B cell (primary cell): ENCODE results near the gene EIF3B.

Experiments
- CTCF ChIP-seq: fragments of 200-600 bp; IDR thresholded peaks from one replicate; pipeline ENCODE4 v1.8.0; 2022; ENCODE audit warnings: antibody characterized with exemption, mild to moderate bottlenecking
- EZH2 ChIP-seq: IDR thresholded peaks from 2 replicates; pipeline ENCODE4 v1.6.1; 2012; ENCODE audit warnings: borderline replicate concordance, low read depth, mild to moderate bottlenecking, moderate library complexity, low read length; ENCODE audit not compliant: insufficient read depth, poor library complexity, severe bottlenecking

DNA sequence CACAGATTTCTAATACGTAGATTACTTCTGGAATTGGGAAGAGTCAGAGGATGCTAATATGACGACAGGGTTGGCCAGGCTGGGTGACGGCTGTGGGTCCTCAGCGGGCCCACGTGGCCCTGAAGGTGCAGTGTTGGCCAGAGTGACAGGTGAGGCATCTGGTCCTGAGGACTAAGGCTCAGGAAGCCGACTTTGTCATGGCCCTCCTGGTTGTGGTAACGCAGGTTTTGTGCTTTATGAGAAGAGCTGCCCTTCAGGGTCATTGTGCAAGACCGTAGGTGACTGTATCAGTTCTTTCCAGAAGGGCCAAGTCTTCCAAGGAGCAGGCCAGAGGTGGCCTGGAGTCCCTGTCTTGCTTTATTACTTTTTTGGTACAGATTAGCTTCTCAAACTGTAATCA, 2.5 kb downstream of the EIF3B start:
- TF ChIP-seq CTCF (no peak), EZH2 (no peak)
